ENCODE results near the gene SRRM5.
A peak's percentile ranks its signal among the peaks of the same experiment; 100 is the strongest.
"Not testable (repeated sequence)": the region's sequence is repeated elsewhere in the genome, so short reads cannot be mapped to it uniquely, and the experiment has no call there.

The SRRM5 gene

GRCh38 chr19:43639519-43640423 lies 27.9 kb downstream of the SRRM5 start, which contains the start of gene CADM4:
CADM4 (minus strand) TSS chr19:43639850; CDS start chr19:43639790, 60 bp downstream.
- DNase-seq (ENCODE audit: low spot score) = peak; percentile 74

- DNase-seq (ENCODE audit: low spot score) = no peak
Measured at GRCh38 chr19:43640424-43640757, 28.5 kb downstream of the SRRM5 start.

- no peak for DNase-seq (ENCODE audit: low spot score)
Measured at GRCh38 chr19:43641333-43641732, 29.4 kb downstream of the SRRM5 start.

- DNase-seq (ENCODE audit: low spot score) = no peak
Measured at GRCh38 chr19:43642531-43642930, 30.6 kb downstream of the SRRM5 start.

- DNase-seq (ENCODE audit: low spot score) = no peak
Measured at GRCh38 chr19:43643326-43643725, 31.4 kb downstream of the SRRM5 start.

GRCh38 chr19:43644181-43644580 lies 32.3 kb downstream of the SRRM5 start:
- DNase-seq (ENCODE audit: low spot score) = no peak

- DNase-seq (ENCODE audit: low spot score) = no peak
Measured at GRCh38 chr19:43648633-43649032, 36.7 kb downstream of the SRRM5 start.

- DNase-seq (ENCODE audit: low spot score) = no peak
Measured at GRCh38 chr19:43649514-43649913, 37.6 kb downstream of the SRRM5 start.

- not testable (repeated sequence) for DNase-seq (ENCODE audit: low spot score)
Measured at GRCh38 chr19:43650276-43650675, 38.4 kb downstream of the SRRM5 start.

GRCh38 chr19:43651758-43652545 lies 40.1 kb downstream of the SRRM5 start:
- peak; percentile 76 for DNase-seq (ENCODE audit: low spot score)

- DNase-seq (ENCODE audit: low spot score) = no peak
Measured at GRCh38 chr19:43652546-43652874, 40.6 kb downstream of the SRRM5 start.

- DNase-seq (ENCODE audit: low spot score) = no peak
Measured at GRCh38 chr19:43656436-43656835, 44.5 kb downstream of the SRRM5 start.

GRCh38 chr19:43658001-43658400 lies 46.1 kb downstream of the SRRM5 start:
- no peak for DNase-seq (ENCODE audit: low spot score)

- no peak for DNase-seq (ENCODE audit: low spot score)
Measured at GRCh38 chr19:43658494-43658893, 46.6 kb downstream of the SRRM5 start.

GRCh38 chr19:43660301-43660970 lies 48.5 kb downstream of the SRRM5 start:
- DNase-seq (ENCODE audit: low spot score) = no peak

- no peak for DNase-seq (ENCODE audit: low spot score)
Measured at GRCh38 chr19:43660971-43661360, 49.1 kb downstream of the SRRM5 start.

GRCh38 chr19:43662487-43662886 lies 50.6 kb downstream of the SRRM5 start:
- no peak for DNase-seq (ENCODE audit: low spot score)

- no peak for DNase-seq (ENCODE audit: low spot score)
Measured at GRCh38 chr19:43664018-43664417, 52.1 kb downstream of the SRRM5 start.

Data from GM03348 (cell line).